ENCODE data around the gene AHCY. TPM values are rescaled to one million over a fixed set of nuclear protein-coding genes. Genes with fewer than 3 reads are reported as not detected.
"Not testable (repeated sequence)": the region's sequence is repeated elsewhere in the genome, so short reads cannot be mapped to it uniquely, and the experiment has no call there.

The AHCY gene
- total RNA-seq, 3 donors from 2014 or later = 66.9 to 105 (median 88.4) TPM

- Histone ChIP-seq H3K27me3 (no peaks in the 10 kb centered on the region), H3K9me3 (no peaks in the 10 kb centered on the region), H3K4me3 (no peak overlapping the region), H3K27ac (peak overlapping the region; percentile 63 to 82), H3K4me1 (no peaks in the 10 kb centered on the region), H3K36me3 (no peaks in the 10 kb centered on the region)
- intact Hi-C loops (cut with DNase I; ENCODE audit: low total_unique reads) = no loop called here
- DNase-seq (ENCODE audit: low spot score in 2 of 2) = no peak
- TF ChIP-seq POLR2AphosphoS5 (IDR thresholded peaks at IDR 0.05) = peak in 1 of 3 donors; percentile 28
- TF ChIP-seq POLR2A (IDR thresholded peaks at IDR 0.05) = no peak
These were observed 40.5 kb downstream of the AHCY start for GRCh38 chr20:34262488-34263288.

GRCh38 chr20:34260208-34260942 is 42.8 kb downstream of the AHCY start:
- no peak for TF ChIP-seq POLR2AphosphoS5 (IDR thresholded peaks at IDR 0.05)
- no peak for TF ChIP-seq POLR2A (IDR thresholded peaks at IDR 0.05)
- no peak for TF ChIP-seq CTCF (IDR thresholded peaks at IDR 0.05)
- Histone ChIP-seq H3K36me3 (no peaks in the 10 kb centered on the region), H3K4me1 (no peaks in the 10 kb centered on the region), H3K4me3 (no peak overlapping the region), H3K27ac (no peak overlapping the region), H3K9me3 (no peaks in the 10 kb centered on the region), H3K27me3 (no peaks in the 10 kb centered on the region)
- intact Hi-C loops (cut with DNase I; ENCODE audit: low total_unique reads) = no loop called here
- DNase-seq (ENCODE audit: low spot score in 2 of 2) = no peak

- intact Hi-C loops (cut with DNase I; ENCODE audit: low total_unique reads) = no loop called here
- no peaks in the 10 kb centered on the region for H3K9me3 ChIP-seq
- no peaks in the 10 kb centered on the region for H3K4me1 ChIP-seq
- no peaks in the 10 kb centered on the region for H3K36me3 ChIP-seq
- TF ChIP-seq CTCF (IDR thresholded peaks at IDR 0.05) = no peak
- TF ChIP-seq POLR2A (IDR thresholded peaks at IDR 0.05) = no peak
- TF ChIP-seq POLR2AphosphoS5 (IDR thresholded peaks at IDR 0.05) = no peak
- DNase-seq (ENCODE audit: low spot score in 2 of 2) = no peak
- no peak overlapping the region for H3K27ac ChIP-seq
- H3K27me3 ChIP-seq = no peaks in the 10 kb centered on the region
- no peak overlapping the region for H3K4me3 ChIP-seq
These were observed 46.5 kb downstream of the AHCY start for GRCh38 chr20:34256629-34257124.

GRCh38 chr20:34254979-34255378 is 48.2 kb downstream of the AHCY start:
- Histone ChIP-seq H3K36me3 (no peaks in the 10 kb centered on the region), H3K4me3 (no peak overlapping the region), H3K9me3 (no peaks in the 10 kb centered on the region), H3K4me1 (no peaks in the 10 kb centered on the region), H3K27me3 (no peaks in the 10 kb centered on the region), H3K27ac (no peak overlapping the region)
- DNase-seq (ENCODE audit: low spot score in 2 of 2) = no peak
- TF ChIP-seq POLR2A (IDR thresholded peaks at IDR 0.05) = no peak
- TF ChIP-seq CTCF (IDR thresholded peaks at IDR 0.05) = no peak
- TF ChIP-seq POLR2AphosphoS5 (IDR thresholded peaks at IDR 0.05) = no peak
- intact Hi-C loops (cut with DNase I; ENCODE audit: low total_unique reads) = no loop called here

- H3K27me3 ChIP-seq; H3K4me3 ChIP-seq; H3K27ac ChIP-seq; H3K9me3 ChIP-seq; DNase-seq (ENCODE audit: low spot score in 2 of 2); intact Hi-C loops (cut with DNase I; ENCODE audit: low total_unique reads); H3K4me1 ChIP-seq; H3K36me3 ChIP-seq: not testable (repeated sequence)
These were observed 50.6 kb downstream of the AHCY start for GRCh38 chr20:34252431-34253086.

Measured in breast epithelium (tissue), 4 donors.